HepG2 (cell line): ENCODE measurements around the gene AGTPBP1. TPM values are rescaled to one million over a fixed set of nuclear protein-coding genes. Genes with fewer than 3 reads are reported as not detected.

Experiments
- ATAC-seq: fragments of 200-7000 bp; cut with Tn5 transposase; 3 replicates; pipeline ENCODE4 v1.9.1; 2020; ENCODE audit warnings: mild to moderate bottlenecking, moderate library complexity
- BruUV-seq: library from RNA; stranded (reverse); fragments of 400-500 nt; replicated peaks from 2 replicates; lab custom pipeline; 2021; lab: Mats Ljungman, UMichigan
- CTCF ChIA-PET: fragments of 300-600 bp; formaldehyde crosslinking; extraction: SDS; loops from one replicate; lab custom pipeline; 2021; ENCODE audit warnings: low total read pairs, inconsistent platforms, low intra/inter-chr PET ratio; lab: Yijun Ruan, JAX
- POLR2A ChIA-PET: fragments of 350-600 bp; sonication (Branson Sonifier 250); formaldehyde crosslinking; loops from one replicate; lab custom pipeline; 2020; ENCODE audit warnings: antibody characterized with exemption, inconsistent platforms; lab: Yijun Ruan, JAX
- DNase-seq: peaks from one replicate; pipeline ENCODE4 v3.0.0-alpha.2; 2015; ENCODE audit warnings: low spot score
- FAIRE-seq: peaks from 3 replicates; lab custom pipeline; 2011; peaks lifted over from hg19 to GRCh38; lab: Jason Lieb, UNC
- H2AFZ ChIP-seq: one replicate; pipeline ENCODE4 v1.6.1; 2011; ENCODE audit warnings: low read length, inconsistent platforms
- H3K27ac ChIP-seq: fragments of 300-600 bp; 3 replicates; pipeline ENCODE4 v1.8.0; 2011; ENCODE audit warnings: mixed run types, mild to moderate bottlenecking, mixed read lengths, low read length, inconsistent platforms; ENCODE audit not compliant: insufficient read depth; ENCODE audit errors: extremely low read length
- H3K27me3 ChIP-seq, 2 experiments: fragments of 200-600 bp in 1 of 2; 2 replicates in 1 of 2; 3 replicates in 1 of 2; pipeline versions ENCODE4 v1.6.0 to v1.8.0; 2011; ENCODE audit warnings: low read length in 2 of 2, mild to moderate bottlenecking in 2 of 2, moderate library complexity in 2 of 2, inconsistent platforms in 1 of 2; ENCODE audit not compliant: insufficient read depth in 2 of 2, control insufficient read depth in 1 of 2
- H3K36me3 ChIP-seq, 2 experiments: fragments of 200-600 bp in 1 of 2; replicated peaks in 1 of 2; 2 replicates in 1 of 2; 3 replicates in 1 of 2; pipeline versions ENCODE4 v1.5.1 to v1.8.0; 2011; ENCODE audit warnings: low read length in 2 of 2, inconsistent platforms in 1 of 2; ENCODE audit not compliant: insufficient read depth in 2 of 2, control insufficient read depth in 1 of 2
- H3K4me1 ChIP-seq: 2 replicates; pipeline ENCODE4 v1.5.1; 2012; ENCODE audit warnings: low read length, inconsistent platforms; ENCODE audit not compliant: insufficient read depth
- H3K4me2 ChIP-seq: 2 replicates; pipeline ENCODE4 v1.6.0; 2011; ENCODE audit warnings: low read depth, low read length, inconsistent platforms
- H3K4me3 ChIP-seq, 3 experiments: fragments of 200-600 bp in 1 of 3; sonication (generic), shearing (Covaris generic) in 1 of 3; replicated peaks in 1 of 3; 2 replicates each; pipeline ENCODE4 v1.5.1; 2011 to 2016; ENCODE audit warnings: low read length in 3 of 3, inconsistent platforms in 2 of 3, low read depth in 2 of 3, mild to moderate bottlenecking in 2 of 3, control low read depth in 1 of 3, mixed read lengths in 1 of 3; ENCODE audit not compliant: insufficient read depth in 1 of 3
- H3K79me2 ChIP-seq: one replicate; pipeline ENCODE4 v1.6.1; 2011; ENCODE audit warnings: low read length, inconsistent platforms; ENCODE audit not compliant: insufficient read depth
- H3K9ac ChIP-seq: 2 replicates; pipeline ENCODE4 v1.6.0; 2011; ENCODE audit warnings: mild to moderate bottlenecking, low read depth, low read length, inconsistent platforms; ENCODE audit not compliant: insufficient read depth
- H3K9me3 ChIP-seq: 2 replicates; pipeline ENCODE4 v1.5.1; 2012; ENCODE audit warnings: mild to moderate bottlenecking, low read length
- H4K20me1 ChIP-seq: 2 replicates; pipeline ENCODE4 v1.6.0; 2011; ENCODE audit warnings: inconsistent platforms, mild to moderate bottlenecking, low read length, moderate library complexity; ENCODE audit not compliant: insufficient read depth
- ATF3 ChIP-seq: sonication (generic); formaldehyde crosslinking; IDR thresholded peaks from 2 replicates; pipeline ENCODE4 v1.4.0; 2020; ENCODE audit warnings: missing genetic modification reagents
- EP300 ChIP-seq, 3 experiments: sonication (generic) in 1 of 3; formaldehyde crosslinking in 1 of 3; IDR thresholded peaks; 2 replicates each; pipeline versions ENCODE4 v1.5.1 to v1.6.1; 2011 to 2020; ENCODE audit warnings: low read depth in 2 of 3, low read length in 2 of 3, borderline replicate concordance in 1 of 3, improper control_type of control experiment in 1 of 3, mild to moderate bottlenecking in 1 of 3, missing genetic modification reagents in 1 of 3, moderate library complexity in 1 of 3
- HNRNPUL1 ChIP-seq: fragments of 200-400 bp; formaldehyde crosslinking; IDR thresholded peaks from 2 replicates; pipeline ENCODE4 v1.6.1; 2017; ENCODE audit warnings: low read depth, mild to moderate bottlenecking, low read length, moderate library complexity
- IKZF5 ChIP-seq: IDR thresholded peaks from 2 replicates; pipeline ENCODE4 v1.6.1; 2018; ENCODE audit warnings: missing genetic modification reagents, mild to moderate bottlenecking, missing compliant biosample characterization
- JDP2 ChIP-seq: sonication (generic); formaldehyde crosslinking; IDR thresholded peaks from 2 replicates; pipeline ENCODE4 v1.8.1; 2022; ENCODE audit warnings: missing genetic modification reagents, borderline replicate concordance
- MIXL1 ChIP-seq: IDR thresholded peaks from 2 replicates; pipeline ENCODE4 v1.6.1; 2016
- NCOA2 ChIP-seq: sonication (generic); formaldehyde crosslinking; IDR thresholded peaks from 2 replicates; pipeline ENCODE4 v1.8.0; 2022; ENCODE audit warnings: inconsistent platforms
- RARA ChIP-seq: IDR thresholded peaks from 2 replicates; pipeline ENCODE4 v1.6.1; 2016; ENCODE audit warnings: missing genetic modification reagents, missing compliant biosample characterization
- SRSF1 ChIP-seq: fragments of 200-400 bp; formaldehyde crosslinking; optimal IDR thresholded peaks from 2 replicates; pipeline ENCODE3; 2017; ENCODE audit warnings: mild to moderate bottlenecking, low read depth, low read length, moderate library complexity
- STAT6 ChIP-seq: sonication (generic); formaldehyde crosslinking; IDR thresholded peaks from 2 replicates; pipeline ENCODE4 v1.4.0; 2020; ENCODE audit warnings: missing genetic modification reagents, mild to moderate bottlenecking, borderline replicate concordance
- TAF15 ChIP-seq: fragments of 200-400 bp; formaldehyde crosslinking; IDR thresholded peaks from one replicate; pipeline ENCODE4 v1.6.1; 2018; ENCODE audit warnings: mild to moderate bottlenecking, low read depth, low read length; ENCODE audit not compliant: poor library complexity, severe bottlenecking
- TEF ChIP-seq: sonication (generic); formaldehyde crosslinking; IDR thresholded peaks from 2 replicates; pipeline ENCODE4 v1.5.0; 2020; ENCODE audit warnings: missing genetic modification reagents
- YEATS4 ChIP-seq: sonication (generic); formaldehyde crosslinking; IDR thresholded peaks from 2 replicates; pipeline ENCODE4 v1.4.0; 2020; ENCODE audit warnings: missing genetic modification reagents, borderline replicate concordance
- ZFP41 ChIP-seq: sonication (generic); formaldehyde crosslinking; IDR thresholded peaks from 2 replicates; pipeline ENCODE4 v1.4.0; 2020; ENCODE audit warnings: mild to moderate bottlenecking, missing genetic modification reagents, borderline replicate concordance
- ZNF460 ChIP-seq: sonication (generic); formaldehyde crosslinking; IDR thresholded peaks from 2 replicates; pipeline ENCODE4 v1.5.1; 2020; ENCODE audit warnings: missing genetic modification reagents, mild to moderate bottlenecking, borderline replicate concordance
- ZNF558 ChIP-seq: sonication (generic); formaldehyde crosslinking; IDR thresholded peaks from 2 replicates; pipeline ENCODE4 v1.9.0; 2022; ENCODE audit warnings: mild to moderate bottlenecking, missing genetic modification reagents, borderline replicate concordance
- ZNF747 ChIP-seq: sonication (generic); formaldehyde crosslinking; IDR thresholded peaks from 2 replicates; pipeline ENCODE4 v1.8.1; 2023; ENCODE audit warnings: missing genetic modification reagents, mild to moderate bottlenecking, borderline replicate concordance
- ZNF841 ChIP-seq: sonication (generic); formaldehyde crosslinking; IDR thresholded peaks from 2 replicates; pipeline ENCODE4 v1.8.1; 2023; ENCODE audit warnings: missing genetic modification reagents, borderline replicate concordance
- WGBS: methylation state at CpG from one replicate; pipeline ENCODE4 v1.1.6; 2017; ENCODE audit warnings: low lambda C conversion rate; 5-methylcytosine and 5-hydroxymethylcytosine counted together
- in situ Hi-C: cut with HindIII; loops from 2 replicates; pipeline ENCODE4 v1.10.0; 2017; ENCODE audit warnings: low pct_unique_long_range_greater_than_20kb; ENCODE audit not compliant: extremely low pct_ligation_motif_present
- intact Hi-C: fragments of 100-400 bp; cut with micrococcal nuclease; formaldehyde crosslinking; loops from one replicate; pipeline ENCODE4 v1.10.0; 2022; ENCODE audit not compliant: unreplicated experiment
- polyA plus RNA-seq, 8 experiments: library from polyadenylated mRNA; depleted of rRNA in 3 of 8; stranded (reverse) in 7 of 8; unstranded in 1 of 8; fragments of >200 nt; fragmentation: Illumina TruSeq in 4 of 8; extraction: Trizol in 4 of 8; gene quantifications; 2 replicates each; pipeline versions ENCODE4 v1.2.1 to v1.2.3, GENCODE V29; 2011 to 2016; ENCODE audit warnings: low read depth in 4 of 8, missing spikeins in 1 of 8, mixed read lengths in 1 of 8; ENCODE audit not compliant: insufficient read depth in 1 of 8
- total RNA-seq, 5 experiments: library from RNA; depleted of rRNA; stranded (reverse); fragments of >200 nt; fragmentation: Illumina TruSeq; extraction: Trizol; gene quantifications; 2 replicates each; pipeline ENCODE4 v1.2.3, GENCODE V29; 2016; ENCODE audit warnings: low read depth in 1 of 5

The AGTPBP1 gene
- total and polyA plus RNA-seq, 2 of the 13 experiments (the other 11 are each of a cell fraction or from before 2014, with no cell fraction given): 9.7 to 22.3 TPM

GRCh38 chr9:85521371-85522197, 220.2 kb downstream of the AGTPBP1 start:
- ChIA-PET CTCF (no interaction called here), POLR2A (no interaction called here)
- Histone ChIP-seq H4K20me1 (no peaks in the 10 kb centered on the region), H3K9ac (no peak overlapping the region), H3K4me2 (no peak overlapping the region), H3K4me3 (no peak overlapping the region), H3K79me2 (no peaks in the 10 kb centered on the region), H2AFZ (no peak overlapping the region), H3K4me1 (no peaks in the 10 kb centered on the region), H3K36me3 (no peaks in the 10 kb centered on the region), H3K27ac (no peak overlapping the region), H3K9me3 (no peaks in the 10 kb centered on the region), H3K27me3 (peaks cover 0 to 37% of the 10 kb centered on the region in 2 experiments; a peak in 4 of 5 replicates)
- intact Hi-C loops (no loop called here), in situ Hi-C loops (no loop called here)
- ATAC-seq (no peak), FAIRE-seq (no peak), DNase-seq (no peak)
- TF ChIP-seq EP300 (IDR thresholded peaks at IDR 0.05; ENCODE audit: low read depth in 2 of 2, low read length in 2 of 2) (no peak), EP300 (CRISPR knock-in tag; IDR thresholded peaks at IDR 0.05; ENCODE audit: borderline replicate concordance) (no peak), RARA (CRISPR knock-in tag) (no peak), ZFP41 (no peak), ZNF460 (CRISPR knock-in tag) (no peak), ZNF558 (CRISPR knock-in tag) (no peak), YEATS4 (CRISPR knock-in tag) (no peak), NCOA2 (no peak), SRSF1 (no peak), IKZF5 (CRISPR knock-in tag) (no peak), ATF3 (CRISPR knock-in tag) (no peak), ZNF841 (no peak), JDP2 (CRISPR knock-in tag) (no peak), TEF (no peak), TAF15 (no peak), ZNF747 (CRISPR knock-in tag) (no peak), HNRNPUL1 (no peak), MIXL1 (no peak), STAT6 (CRISPR knock-in tag) (no peak)
- 30% methylated on average over 19 of the region's 23 CpGs for WGBS
- no TSS peak for BruUV-seq
